GM23338 (cell line): ENCODE results near the gene MALRD1. TPM values are rescaled to one million over a fixed set of nuclear protein-coding genes. Genes with fewer than 3 reads are reported as not detected.

Source experiments
- ATAC-seq: fragments of 200-7000 bp; cut with Tn5 transposase; 3 replicates; pipeline ENCODE4 v1.9.1; 2020
- DNase-seq: peaks from one replicate; pipeline ENCODE4 v3.0.0-alpha.2; 2015; ENCODE audit warnings: low spot score
- H2AFZ ChIP-seq: fragments of 200-600 bp; sonication (generic); 2 replicates; pipeline ENCODE4 v1.8.0; 2016; ENCODE audit warnings: antibody characterized with exemption, mild to moderate bottlenecking, moderate library complexity
- H3F3A ChIP-seq: fragments of 200-600 bp; sonication (generic); replicated peaks from 2 replicates; pipeline ENCODE4 v1.8.0; 2017; ENCODE audit warnings: antibody characterized with exemption, mixed run types, low read depth
- H3K27ac ChIP-seq: fragments of 200-600 bp; sonication (generic); 2 replicates; pipeline ENCODE4 v1.6.1; 2016; ENCODE audit warnings: low read depth
- H3K27me3 ChIP-seq: fragments of 200-600 bp; sonication (generic); 2 replicates; pipeline ENCODE4 v1.8.0; 2016; ENCODE audit warnings: mild to moderate bottlenecking, mixed run types, moderate library complexity; ENCODE audit not compliant: insufficient read depth
- H3K36me3 ChIP-seq: fragments of 200-600 bp; sonication (generic); 2 replicates; pipeline ENCODE4 v1.8.0; 2016; ENCODE audit warnings: mild to moderate bottlenecking; ENCODE audit not compliant: insufficient read depth
- H3K4me1 ChIP-seq: fragments of 200-600 bp; sonication (generic); 2 replicates; pipeline ENCODE4 v1.8.0; 2016; ENCODE audit warnings: mild to moderate bottlenecking, moderate library complexity; ENCODE audit not compliant: insufficient read depth
- H3K4me2 ChIP-seq: fragments of 200-600 bp; sonication (generic); 2 replicates; pipeline ENCODE4 v1.7.1; 2017; ENCODE audit warnings: mixed run types
- H3K4me3 ChIP-seq: fragments of 200-600 bp; sonication (generic); 2 replicates; pipeline ENCODE4 v1.6.1; 2016; ENCODE audit warnings: mixed run types
- H3K79me2 ChIP-seq: fragments of 200-600 bp; sonication (generic); replicated peaks from 2 replicates; pipeline ENCODE4 v1.8.0; 2017; ENCODE audit warnings: mild to moderate bottlenecking; ENCODE audit not compliant: insufficient read depth
- H3K9me2 ChIP-seq: fragments of 200-600 bp; sonication (generic); 2 replicates; pipeline ENCODE4 v1.8.0; 2017; ENCODE audit not compliant: insufficient read depth
- H4K20me1 ChIP-seq: fragments of 200-600 bp; sonication (generic); replicated peaks from 2 replicates; pipeline ENCODE4 v1.8.0; 2017; ENCODE audit warnings: mild to moderate bottlenecking; ENCODE audit not compliant: insufficient read depth
- H3K27ac Mint-ChIP-seq: 2 replicates; pipeline ENCODE4 v1.8.0; 2020; ENCODE audit warnings: inconsistent platforms, mild to moderate bottlenecking, moderate library complexity, mixed read lengths
- H3K27me3 Mint-ChIP-seq: 3 replicates; pipeline ENCODE4 v1.8.0; 2022; ENCODE audit warnings: low read depth, mild to moderate bottlenecking, moderate library complexity, mixed read lengths, inconsistent platforms; ENCODE audit not compliant: insufficient read depth, poor library complexity
- H3K36me3 Mint-ChIP-seq: 3 replicates; pipeline ENCODE4 v1.8.0; 2021; ENCODE audit warnings: low read depth, mild to moderate bottlenecking, inconsistent platforms, moderate library complexity, mixed read lengths
- H3K4me1 Mint-ChIP-seq: 3 replicates; pipeline ENCODE4 v1.8.0; 2020; ENCODE audit warnings: mild to moderate bottlenecking, inconsistent platforms, mixed read lengths
- H3K4me3 Mint-ChIP-seq: 3 replicates; pipeline ENCODE4 v1.8.0; 2021; ENCODE audit warnings: moderate library complexity, mild to moderate bottlenecking, inconsistent platforms, mixed read lengths
- H3K9me3 Mint-ChIP-seq: 3 replicates; pipeline ENCODE4 v1.8.0; 2020; ENCODE audit warnings: moderate library complexity, mild to moderate bottlenecking, inconsistent platforms, mixed read lengths
- CREB1 ChIP-seq: fragments of 250-450 bp; sonication (Bioruptor Pico); IDR thresholded peaks from 2 replicates; pipeline ENCODE4 v1.5.0; 2020; ENCODE audit warnings: low read depth, mild to moderate bottlenecking, moderate library complexity
- CTCF ChIP-seq, 2 experiments: fragments of 200-600 bp in 1 of 2; sonication (generic) in 1 of 2; conservative IDR thresholded peaks; 2 replicates each; pipeline versions ENCODE4 v1.5.1 to v1.6.1; 2016 to 2017; ENCODE audit warnings: antibody characterized with exemption in 2 of 2, low read depth in 2 of 2, mild to moderate bottlenecking in 2 of 2, moderate library complexity in 1 of 2
- ETS1 ChIP-seq: IDR thresholded peaks from 2 replicates; pipeline ENCODE4 v1.6.1; 2016; ENCODE audit warnings: antibody characterized with exemption
- EZH2 ChIP-seq: fragments of 200-600 bp; sonication (generic); IDR thresholded peaks from one replicate; pipeline ENCODE4 v1.8.0; 2017; ENCODE audit warnings: antibody characterized with exemption, mild to moderate bottlenecking, low read depth; ENCODE audit not compliant: unreplicated experiment
- EZH2phosphoT487 ChIP-seq: fragments of 200-600 bp; sonication (generic); IDR thresholded peaks from one replicate; pipeline ENCODE4 v1.8.1; 2018; ENCODE audit warnings: antibody characterized with exemption; ENCODE audit not compliant: unreplicated experiment
- JUNB ChIP-seq: IDR thresholded peaks from one replicate; pipeline ENCODE4 v1.6.1; 2016; ENCODE audit warnings: antibody characterized with exemption; ENCODE audit not compliant: unreplicated experiment
- NANOG ChIP-seq: IDR thresholded peaks from 2 replicates; pipeline ENCODE4 v1.6.1; 2016; ENCODE audit warnings: antibody characterized with exemption, borderline replicate concordance
- POLR2AphosphoS5 ChIP-seq: IDR thresholded peaks from 2 replicates; pipeline ENCODE4 v1.6.1; 2016; ENCODE audit warnings: antibody characterized with exemption, low read depth
- REST ChIP-seq: IDR thresholded peaks from one replicate; pipeline ENCODE4 v1.6.1; 2018; ENCODE audit warnings: antibody characterized with exemption; ENCODE audit not compliant: unreplicated experiment
- STAT1 ChIP-seq: IDR thresholded peaks from one replicate; pipeline ENCODE4 v1.6.1; 2016; ENCODE audit warnings: antibody characterized with exemption; ENCODE audit not compliant: unreplicated experiment
- ZNF114 ChIP-seq: fragments of 250-450 bp; sonication (Bioruptor Pico); IDR thresholded peaks from 2 replicates; pipeline ENCODE4 v1.5.0; 2020; ENCODE audit warnings: mild to moderate bottlenecking, moderate library complexity
- ZNF331 ChIP-seq: fragments of 250-450 bp; sonication (Bioruptor Pico); IDR thresholded peaks from 2 replicates; pipeline ENCODE4 v1.5.0; 2020; ENCODE audit warnings: low read depth, mild to moderate bottlenecking, moderate library complexity
- ZNF462 ChIP-seq: fragments of 250-450 bp; sonication (Bioruptor Pico); IDR thresholded peaks from 2 replicates; pipeline ENCODE4 v1.5.0; 2020; ENCODE audit warnings: mild to moderate bottlenecking, moderate library complexity
- polyA plus RNA-seq: library from polyadenylated mRNA; unstranded; fragments of >200 nt; fragmentation: Nextera tagmentation; extraction: Ambion mirVana; gene quantifications from 2 replicates; pipeline ENCODE4 v1.2.1, GENCODE V29; 2016
- total RNA-seq: library from RNA; depleted of rRNA; stranded (reverse); fragments of >200 nt; shearing (Covaris generic); gene quantifications from 2 replicates; pipeline ENCODE4 v1.2.3, GENCODE V29; 2014

MALRD1 gene
- total and polyA plus RNA-seq, 2 experiments from 2014 or later: 0.42 to 1.9 TPM

- Mint-ChIP-seq H3K27ac (no peak overlapping the region), H3K9me3 (no peaks in the 10 kb centered on the region), H3K4me1 (peaks cover 3% of the 10 kb centered on the region), H3K27me3 (no peaks in the 10 kb centered on the region), H3K4me3 (no peak overlapping the region), H3K36me3 (no peaks in the 10 kb centered on the region)
- Histone ChIP-seq H3K4me1 (0 out of 2 replicates have a peak, but pooled peaks cover 3% of the 10 kb centered on the region), H3K27me3 (no peaks in the 10 kb centered on the region), H3K36me3 (no peaks in the 10 kb centered on the region), H3K27ac (no peak overlapping the region), H3K4me3 (no peak overlapping the region), H3K79me2 (no peaks in the 10 kb centered on the region), H3F3A (no peaks in the 10 kb centered on the region), H3K4me2 (no peak overlapping the region), H2AFZ (no peak overlapping the region), H3K9me2 (peaks cover 7% of the 10 kb centered on the region; the same call in 1 of the 2 replicates), H4K20me1 (no peaks in the 10 kb centered on the region)
- TF ChIP-seq JUNB: no peak
- no peak for TF ChIP-seq ETS1
- no peak for TF ChIP-seq ZNF462
- no peak for TF ChIP-seq STAT1
- no peak for TF ChIP-seq NANOG
- TF ChIP-seq EZH2phosphoT487: no peak
- TF ChIP-seq POLR2AphosphoS5: no peak
- TF ChIP-seq EZH2: no peak
- no peak for TF ChIP-seq REST
- TF ChIP-seq ZNF114: no peak
- no peak for TF ChIP-seq CREB1 (CRISPR knock-in tag)
- TF ChIP-seq CTCF (conservative IDR thresholded peaks at IDR 0.05; ENCODE audit: low read depth in 2 of 2): no peak
- no peak for TF ChIP-seq ZNF331 (CRISPR knock-in tag)
- ATAC-seq (no peak), DNase-seq (no peak)
Observed at GRCh38 chr10:19480353-19480752, 431.8 kb downstream of the MALRD1 start.
